HepG2 (cell line): ENCODE results near the gene LDAH. TPM values are rescaled to one million over a fixed set of nuclear protein-coding genes. Genes with fewer than 3 reads are reported as not detected.

ENCODE experiments used
- ATAC-seq: fragments of 200-7000 bp; cut with Tn5 transposase; 3 replicates; pipeline ENCODE4 v1.9.1; 2020; ENCODE audit warnings: mild to moderate bottlenecking, moderate library complexity
- BruUV-seq: library from RNA; stranded (reverse); fragments of 400-500 nt; replicated peaks from 2 replicates; lab custom pipeline; 2021; lab: Mats Ljungman, UMichigan
- CTCF ChIA-PET: fragments of 300-600 bp; formaldehyde crosslinking; extraction: SDS; loops from one replicate; lab custom pipeline; 2021; ENCODE audit warnings: low total read pairs, inconsistent platforms, low intra/inter-chr PET ratio; lab: Yijun Ruan, JAX
- POLR2A ChIA-PET: fragments of 350-600 bp; sonication (Branson Sonifier 250); formaldehyde crosslinking; loops from one replicate; lab custom pipeline; 2020; ENCODE audit warnings: antibody characterized with exemption, inconsistent platforms; lab: Yijun Ruan, JAX
- DNase-seq: peaks from one replicate; pipeline ENCODE4 v3.0.0-alpha.2; 2015; ENCODE audit warnings: low spot score
- FAIRE-seq: peaks from 3 replicates; lab custom pipeline; 2011; peaks lifted over from hg19 to GRCh38; lab: Jason Lieb, UNC
- H2AFZ ChIP-seq: one replicate; pipeline ENCODE4 v1.6.1; 2011; ENCODE audit warnings: low read length, inconsistent platforms
- H3K27ac ChIP-seq: fragments of 300-600 bp; 3 replicates; pipeline ENCODE4 v1.8.0; 2011; ENCODE audit warnings: mixed run types, mild to moderate bottlenecking, mixed read lengths, low read length, inconsistent platforms; ENCODE audit not compliant: insufficient read depth; ENCODE audit errors: extremely low read length
- H3K27me3 ChIP-seq, 2 experiments: fragments of 200-600 bp in 1 of 2; 2 replicates in 1 of 2; 3 replicates in 1 of 2; pipeline versions ENCODE4 v1.6.0 to v1.8.0; 2011; ENCODE audit warnings: low read length in 2 of 2, mild to moderate bottlenecking in 2 of 2, moderate library complexity in 2 of 2, inconsistent platforms in 1 of 2; ENCODE audit not compliant: insufficient read depth in 2 of 2, control insufficient read depth in 1 of 2
- H3K36me3 ChIP-seq, 2 experiments: fragments of 200-600 bp in 1 of 2; replicated peaks in 1 of 2; 2 replicates in 1 of 2; 3 replicates in 1 of 2; pipeline versions ENCODE4 v1.5.1 to v1.8.0; 2011; ENCODE audit warnings: low read length in 2 of 2, inconsistent platforms in 1 of 2; ENCODE audit not compliant: insufficient read depth in 2 of 2, control insufficient read depth in 1 of 2
- H3K4me1 ChIP-seq: 2 replicates; pipeline ENCODE4 v1.5.1; 2012; ENCODE audit warnings: low read length, inconsistent platforms; ENCODE audit not compliant: insufficient read depth
- H3K4me2 ChIP-seq: 2 replicates; pipeline ENCODE4 v1.6.0; 2011; ENCODE audit warnings: low read depth, low read length, inconsistent platforms
- H3K4me3 ChIP-seq, 3 experiments: fragments of 200-600 bp in 1 of 3; sonication (generic), shearing (Covaris generic) in 1 of 3; replicated peaks in 1 of 3; 2 replicates each; pipeline ENCODE4 v1.5.1; 2011 to 2016; ENCODE audit warnings: low read length in 3 of 3, inconsistent platforms in 2 of 3, low read depth in 2 of 3, mild to moderate bottlenecking in 2 of 3, control low read depth in 1 of 3, mixed read lengths in 1 of 3; ENCODE audit not compliant: insufficient read depth in 1 of 3
- H3K79me2 ChIP-seq: one replicate; pipeline ENCODE4 v1.6.1; 2011; ENCODE audit warnings: low read length, inconsistent platforms; ENCODE audit not compliant: insufficient read depth
- H3K9ac ChIP-seq: 2 replicates; pipeline ENCODE4 v1.6.0; 2011; ENCODE audit warnings: mild to moderate bottlenecking, low read depth, low read length, inconsistent platforms; ENCODE audit not compliant: insufficient read depth
- H3K9me3 ChIP-seq: 2 replicates; pipeline ENCODE4 v1.5.1; 2012; ENCODE audit warnings: mild to moderate bottlenecking, low read length
- H4K20me1 ChIP-seq: 2 replicates; pipeline ENCODE4 v1.6.0; 2011; ENCODE audit warnings: inconsistent platforms, mild to moderate bottlenecking, low read length, moderate library complexity; ENCODE audit not compliant: insufficient read depth
- AGO2 ChIP-seq: fragments of 200-400 bp; formaldehyde crosslinking; optimal IDR thresholded peaks from 2 replicates; pipeline ENCODE3; 2017; ENCODE audit warnings: mild to moderate bottlenecking, low read depth, low read length, moderate library complexity
- HOXA9 ChIP-seq: sonication (generic); formaldehyde crosslinking; IDR thresholded peaks from 2 replicates; pipeline ENCODE4 v1.8.1; 2022; ENCODE audit warnings: missing genetic modification reagents, mild to moderate bottlenecking, moderate library complexity, borderline replicate concordance
- KMT2B ChIP-seq: IDR thresholded peaks from 2 replicates; pipeline ENCODE4 v1.6.1; 2016; ENCODE audit warnings: missing genetic modification reagents, missing compliant biosample characterization
- MEIS2 ChIP-seq: sonication (generic); formaldehyde crosslinking; IDR thresholded peaks from 2 replicates; pipeline ENCODE4 v1.9.0; 2021; ENCODE audit warnings: mild to moderate bottlenecking, missing genetic modification reagents
- TFAP4 ChIP-seq: sonication (generic); IDR thresholded peaks from 2 replicates; pipeline ENCODE4 v1.6.1; 2016; ENCODE audit warnings: low read depth, borderline replicate concordance
- ZNF550 ChIP-seq: sonication (generic); formaldehyde crosslinking; IDR thresholded peaks from 2 replicates; pipeline ENCODE4 v1.4.0; 2020; ENCODE audit warnings: mild to moderate bottlenecking, missing genetic modification reagents, borderline replicate concordance
- ZNF75D ChIP-seq: sonication (generic); formaldehyde crosslinking; IDR thresholded peaks from 2 replicates; pipeline ENCODE4 v1.8.1; 2023; ENCODE audit warnings: missing genetic modification reagents, mild to moderate bottlenecking, borderline replicate concordance
- ZNF766 ChIP-seq: sonication (generic); formaldehyde crosslinking; IDR thresholded peaks from 2 replicates; pipeline ENCODE4 v1.5.0; 2020; ENCODE audit warnings: missing genetic modification reagents, borderline replicate concordance
- ZNF841 ChIP-seq: sonication (generic); formaldehyde crosslinking; IDR thresholded peaks from 2 replicates; pipeline ENCODE4 v1.8.1; 2023; ENCODE audit warnings: missing genetic modification reagents, borderline replicate concordance
- WGBS: methylation state at CpG from one replicate; pipeline ENCODE4 v1.1.6; 2017; ENCODE audit warnings: low lambda C conversion rate; 5-methylcytosine and 5-hydroxymethylcytosine counted together
- in situ Hi-C: cut with HindIII; loops from 2 replicates; pipeline ENCODE4 v1.10.0; 2017; ENCODE audit warnings: low pct_unique_long_range_greater_than_20kb; ENCODE audit not compliant: extremely low pct_ligation_motif_present
- intact Hi-C: fragments of 100-400 bp; cut with micrococcal nuclease; formaldehyde crosslinking; loops from one replicate; pipeline ENCODE4 v1.10.0; 2022; ENCODE audit not compliant: unreplicated experiment
- polyA plus RNA-seq, 8 experiments: library from polyadenylated mRNA; depleted of rRNA in 3 of 8; stranded (reverse) in 7 of 8; unstranded in 1 of 8; fragments of >200 nt; fragmentation: Illumina TruSeq in 4 of 8; extraction: Trizol in 4 of 8; gene quantifications; 2 replicates each; pipeline versions ENCODE4 v1.2.1 to v1.2.3, GENCODE V29; 2011 to 2016; ENCODE audit warnings: low read depth in 4 of 8, missing spikeins in 1 of 8, mixed read lengths in 1 of 8; ENCODE audit not compliant: insufficient read depth in 1 of 8
- total RNA-seq, 5 experiments: library from RNA; depleted of rRNA; stranded (reverse); fragments of >200 nt; fragmentation: Illumina TruSeq; extraction: Trizol; gene quantifications; 2 replicates each; pipeline ENCODE4 v1.2.3, GENCODE V29; 2016; ENCODE audit warnings: low read depth in 1 of 5
- TF ChIP-seq, protein P1 (sequence below): sonication (generic); formaldehyde crosslinking; conservative IDR thresholded peaks from 2 replicates; pipeline ENCODE4 v1.4.0; 2020; ENCODE audit warnings: missing genetic modification reagents
- TF ChIP-seq, protein P2 (sequence below): sonication (generic); formaldehyde crosslinking; IDR thresholded peaks from 2 replicates; pipeline ENCODE4 v1.4.0; 2020; ENCODE audit warnings: missing genetic modification reagents, mild to moderate bottlenecking, borderline replicate concordance
- TF ChIP-seq, protein P3 (sequence below): sonication (generic); formaldehyde crosslinking; IDR thresholded peaks from 2 replicates; pipeline ENCODE4 v1.8.0; 2022; ENCODE audit warnings: missing genetic modification reagents, mild to moderate bottlenecking, moderate library complexity, borderline replicate concordance
- TF ChIP-seq, protein P4 (sequence below), 2 experiments: IDR thresholded peaks; 2 replicates each; pipeline ENCODE4 v1.6.1; 2011 to 2012; ENCODE audit warnings: low read length in 2 of 2, borderline replicate concordance in 1 of 2, low read depth in 1 of 2, mild to moderate bottlenecking in 1 of 2, moderate library complexity in 1 of 2

LDAH gene
- total and polyA plus RNA-seq, 2 of the 13 experiments (the other 11 are each of a cell fraction or from before 2014, with no cell fraction given): 28.8 to 46.2 TPM

- TF ChIP-seq TFAP4 (no peak), KMT2B (CRISPR knock-in tag) (no peak), ZNF766 (CRISPR knock-in tag) (no peak), AGO2 (no peak), MEIS2 (CRISPR knock-in tag) (no peak)
Measured at GRCh38 chr2:20781656-20782265, 41.1 kb downstream of the LDAH start (continued).

GRCh38 chr2:20771299-20771698 is 51.6 kb downstream of the LDAH start:
- Histone ChIP-seq H3K9ac (no peak overlapping the region), H3K9me3 (no peaks in the 10 kb centered on the region), H3K27me3 (no peaks in the 10 kb centered on the region), H3K27ac (no peak overlapping the region), H3K4me1 (no peaks in the 10 kb centered on the region), H2AFZ (no peak overlapping the region), H3K4me2 (no peak overlapping the region), H3K79me2 (no peaks in the 10 kb centered on the region), H3K4me3 (no peak overlapping the region), H3K36me3 (peaks cover 16 to 28% of the 10 kb centered on the region in 2 experiments; a peak in 4 of 5 replicates), H4K20me1 (no peaks in the 10 kb centered on the region)
- CTCF ChIA-PET: no interaction called here
- DNase-seq (no peak), FAIRE-seq (peak; percentile 8), ATAC-seq (no peak)
- in situ Hi-C loops: no loop called here
- POLR2A ChIA-PET: no interaction called here
- TF ChIP-seq ZNF75D (no peak), HOXA9 (CRISPR knock-in tag) (no peak), ZNF841 (no peak), ZNF550 (CRISPR knock-in tag) (no peak)
- TF ChIP-seq, protein P1, sequence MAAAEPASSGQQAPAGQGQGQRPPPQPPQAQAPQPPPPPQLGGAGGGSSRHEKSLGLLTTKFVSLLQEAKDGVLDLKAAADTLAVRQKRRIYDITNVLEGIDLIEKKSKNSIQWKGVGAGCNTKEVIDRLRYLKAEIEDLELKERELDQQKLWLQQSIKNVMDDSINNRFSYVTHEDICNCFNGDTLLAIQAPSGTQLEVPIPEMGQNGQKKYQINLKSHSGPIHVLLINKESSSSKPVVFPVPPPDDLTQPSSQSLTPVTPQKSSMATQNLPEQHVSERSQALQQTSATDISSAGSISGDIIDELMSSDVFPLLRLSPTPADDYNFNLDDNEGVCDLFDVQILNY (CRISPR knock-in tag): no peak
- TF ChIP-seq, protein P2, sequence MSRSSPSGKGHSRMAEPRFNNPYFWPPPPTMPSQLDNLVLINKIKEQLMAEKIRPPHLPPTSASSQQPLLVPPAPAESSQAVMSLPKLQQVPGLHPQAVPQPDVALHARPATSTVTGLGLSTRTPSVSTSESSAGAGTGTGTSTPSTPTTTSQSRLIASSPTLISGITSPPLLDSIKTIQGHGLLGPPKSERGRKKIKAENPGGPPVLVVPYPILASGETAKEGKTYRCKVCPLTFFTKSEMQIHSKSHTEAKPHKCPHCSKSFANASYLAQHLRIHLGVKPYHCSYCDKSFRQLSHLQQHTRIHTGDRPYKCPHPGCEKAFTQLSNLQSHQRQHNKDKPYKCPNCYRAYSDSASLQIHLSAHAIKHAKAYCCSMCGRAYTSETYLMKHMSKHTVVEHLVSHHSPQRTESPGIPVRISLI (CRISPR knock-in tag): no peak
- TF ChIP-seq, protein P3, sequence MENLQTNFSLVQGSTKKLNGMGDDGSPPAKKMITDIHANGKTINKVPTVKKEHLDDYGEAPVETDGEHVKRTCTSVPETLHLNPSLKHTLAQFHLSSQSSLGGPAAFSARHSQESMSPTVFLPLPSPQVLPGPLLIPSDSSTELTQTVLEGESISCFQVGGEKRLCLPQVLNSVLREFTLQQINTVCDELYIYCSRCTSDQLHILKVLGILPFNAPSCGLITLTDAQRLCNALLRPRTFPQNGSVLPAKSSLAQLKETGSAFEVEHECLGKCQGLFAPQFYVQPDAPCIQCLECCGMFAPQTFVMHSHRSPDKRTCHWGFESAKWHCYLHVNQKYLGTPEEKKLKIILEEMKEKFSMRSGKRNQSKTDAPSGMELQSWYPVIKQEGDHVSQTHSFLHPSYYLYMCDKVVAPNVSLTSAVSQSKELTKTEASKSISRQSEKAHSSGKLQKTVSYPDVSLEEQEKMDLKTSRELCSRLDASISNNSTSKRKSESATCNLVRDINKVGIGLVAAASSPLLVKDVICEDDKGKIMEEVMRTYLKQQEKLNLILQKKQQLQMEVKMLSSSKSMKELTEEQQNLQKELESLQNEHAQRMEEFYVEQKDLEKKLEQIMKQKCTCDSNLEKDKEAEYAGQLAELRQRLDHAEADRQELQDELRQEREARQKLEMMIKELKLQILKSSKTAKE (CRISPR knock-in tag): no peak
- TF ChIP-seq, protein P4, sequence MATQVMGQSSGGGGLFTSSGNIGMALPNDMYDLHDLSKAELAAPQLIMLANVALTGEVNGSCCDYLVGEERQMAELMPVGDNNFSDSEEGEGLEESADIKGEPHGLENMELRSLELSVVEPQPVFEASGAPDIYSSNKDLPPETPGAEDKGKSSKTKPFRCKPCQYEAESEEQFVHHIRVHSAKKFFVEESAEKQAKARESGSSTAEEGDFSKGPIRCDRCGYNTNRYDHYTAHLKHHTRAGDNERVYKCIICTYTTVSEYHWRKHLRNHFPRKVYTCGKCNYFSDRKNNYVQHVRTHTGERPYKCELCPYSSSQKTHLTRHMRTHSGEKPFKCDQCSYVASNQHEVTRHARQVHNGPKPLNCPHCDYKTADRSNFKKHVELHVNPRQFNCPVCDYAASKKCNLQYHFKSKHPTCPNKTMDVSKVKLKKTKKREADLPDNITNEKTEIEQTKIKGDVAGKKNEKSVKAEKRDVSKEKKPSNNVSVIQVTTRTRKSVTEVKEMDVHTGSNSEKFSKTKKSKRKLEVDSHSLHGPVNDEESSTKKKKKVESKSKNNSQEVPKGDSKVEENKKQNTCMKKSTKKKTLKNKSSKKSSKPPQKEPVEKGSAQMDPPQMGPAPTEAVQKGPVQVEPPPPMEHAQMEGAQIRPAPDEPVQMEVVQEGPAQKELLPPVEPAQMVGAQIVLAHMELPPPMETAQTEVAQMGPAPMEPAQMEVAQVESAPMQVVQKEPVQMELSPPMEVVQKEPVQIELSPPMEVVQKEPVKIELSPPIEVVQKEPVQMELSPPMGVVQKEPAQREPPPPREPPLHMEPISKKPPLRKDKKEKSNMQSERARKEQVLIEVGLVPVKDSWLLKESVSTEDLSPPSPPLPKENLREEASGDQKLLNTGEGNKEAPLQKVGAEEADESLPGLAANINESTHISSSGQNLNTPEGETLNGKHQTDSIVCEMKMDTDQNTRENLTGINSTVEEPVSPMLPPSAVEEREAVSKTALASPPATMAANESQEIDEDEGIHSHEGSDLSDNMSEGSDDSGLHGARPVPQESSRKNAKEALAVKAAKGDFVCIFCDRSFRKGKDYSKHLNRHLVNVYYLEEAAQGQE (IDR thresholded peaks at IDR 0.05; ENCODE audit: borderline replicate concordance in 1 of 2, low read depth in 1 of 2, low read length in 2 of 2): no peak
- WGBS: 96% methylated on average over 1 of the region's 1 CpG
- no TSS peak for BruUV-seq
- intact Hi-C loops: no loop called here
